ENCODE data around the gene GPR3.

GPR3 gene

GRCh38 chr1:27392096-27392777 is at the start of gene GPR3:
GPR3 (plus strand) TSS chr1:27392622; CDS start chr1:27393799, 1,177 bp downstream.
- no peaks in the 10 kb centered on the region for H3K27me3 Mint-ChIP-seq
- peaks cover 20% of the 10 kb centered on the region for H3K4me1 Mint-ChIP-seq
- no peaks in the 10 kb centered on the region for H3K9me3 Mint-ChIP-seq
- peak within 1 kb of the TSS; percentile 90 for H3K4me3 Mint-ChIP-seq
- peak within 1 kb of the TSS; percentile 88 for H3K27ac Mint-ChIP-seq
- H3K36me3 Mint-ChIP-seq, result no peaks in the 10 kb centered on the region

GRCh38 chr1:27342778-27343638 is 49.4 kb upstream of the GPR3 start:
- peak overlapping the region; percentile 78 for H3K27ac Mint-ChIP-seq
- H3K36me3 Mint-ChIP-seq, result no peaks in the 10 kb centered on the region
- H3K9me3 Mint-ChIP-seq, result no peaks in the 10 kb centered on the region
- H3K4me1 Mint-ChIP-seq, result peaks cover 66% of the 10 kb centered on the region
- H3K27me3 Mint-ChIP-seq, result no peaks in the 10 kb centered on the region
- H3K4me3 Mint-ChIP-seq, result peak overlapping the region; percentile 83

GRCh38 chr1:27343639-27344025 is 48.8 kb upstream of the GPR3 start:
- Mint-ChIP-seq H3K36me3 (no peaks in the 10 kb centered on the region), H3K4me3 (peak overlapping the region; percentile 83), H3K9me3 (no peaks in the 10 kb centered on the region), H3K27ac (peak overlapping the region; percentile 78), H3K4me1 (peaks cover 64% of the 10 kb centered on the region), H3K27me3 (no peaks in the 10 kb centered on the region)

GRCh38 chr1:27345272-27345671 is 47.1 kb upstream of the GPR3 start:
- H3K4me1 Mint-ChIP-seq, result peaks cover 47% of the 10 kb centered on the region
- no peak overlapping the region for H3K4me3 Mint-ChIP-seq

GRCh38 chr1:27346357-27346756 is 46.1 kb upstream of the GPR3 start:
- Mint-ChIP-seq H3K27me3 (no peaks in the 10 kb centered on the region), H3K36me3 (no peaks in the 10 kb centered on the region), H3K4me1 (peaks cover 38% of the 10 kb centered on the region), H3K9me3 (no peaks in the 10 kb centered on the region), H3K27ac (peak overlapping the region; percentile 30), H3K4me3 (no peak overlapping the region)

More at GRCh38 chr1:27345272-27345671, 47.1 kb upstream of the GPR3 start:
- no peaks in the 10 kb centered on the region for H3K9me3 Mint-ChIP-seq
- H3K27ac Mint-ChIP-seq, result no peak overlapping the region
- no peaks in the 10 kb centered on the region for H3K36me3 Mint-ChIP-seq
- H3K27me3 Mint-ChIP-seq, result no peaks in the 10 kb centered on the region

GRCh38 chr1:27346991-27347624 is 45.3 kb upstream of the GPR3 start:
- peak overlapping the region; percentile 5 for H3K27ac Mint-ChIP-seq
- H3K4me3 Mint-ChIP-seq, result no peak overlapping the region
- no peaks in the 10 kb centered on the region for H3K36me3 Mint-ChIP-seq
- H3K9me3 Mint-ChIP-seq, result no peaks in the 10 kb centered on the region
- peaks cover 32% of the 10 kb centered on the region for H3K4me1 Mint-ChIP-seq
- H3K27me3 Mint-ChIP-seq, result no peaks in the 10 kb centered on the region

- no peaks in the 10 kb centered on the region for H3K9me3 Mint-ChIP-seq
- peaks cover 14% of the 10 kb centered on the region for H3K4me1 Mint-ChIP-seq
- no peak overlapping the region for H3K27ac Mint-ChIP-seq
- H3K36me3 Mint-ChIP-seq, result no peaks in the 10 kb centered on the region
- peak overlapping the region; percentile 15 for H3K4me3 Mint-ChIP-seq
- no peaks in the 10 kb centered on the region for H3K27me3 Mint-ChIP-seq
These were observed 43.3 kb upstream of the GPR3 start for GRCh38 chr1:27348861-27349783.

GRCh38 chr1:27349784-27350662 is 42.4 kb upstream of the GPR3 start:
- Mint-ChIP-seq H3K36me3 (no peaks in the 10 kb centered on the region), H3K27ac (no peak overlapping the region), H3K4me3 (no peak overlapping the region), H3K9me3 (no peaks in the 10 kb centered on the region), H3K4me1 (peaks cover 9% of the 10 kb centered on the region), H3K27me3 (no peaks in the 10 kb centered on the region)

GRCh38 chr1:27350663-27351540 is 41.5 kb upstream of the GPR3 start:
- Mint-ChIP-seq H3K36me3 (no peaks in the 10 kb centered on the region), H3K27ac (no peak overlapping the region), H3K4me1 (peaks cover 16% of the 10 kb centered on the region), H3K4me3 (no peak overlapping the region), H3K27me3 (no peaks in the 10 kb centered on the region), H3K9me3 (no peaks in the 10 kb centered on the region)

GRCh38 chr1:27351541-27352107 is 40.8 kb upstream of the GPR3 start:
- H3K4me3 Mint-ChIP-seq, result no peak overlapping the region
- H3K27ac Mint-ChIP-seq, result peak overlapping the region; percentile 17

GRCh38 chr1:27353166-27353565 is 39.3 kb upstream of the GPR3 start:
- Mint-ChIP-seq H3K27me3 (no peaks in the 10 kb centered on the region), H3K27ac (no peak overlapping the region), H3K36me3 (no peaks in the 10 kb centered on the region), H3K9me3 (no peaks in the 10 kb centered on the region), H3K4me1 (peaks cover 24% of the 10 kb centered on the region), H3K4me3 (no peak overlapping the region)

More at GRCh38 chr1:27351541-27352107, 40.8 kb upstream of the GPR3 start:
- Mint-ChIP-seq H3K36me3 (no peaks in the 10 kb centered on the region), H3K27me3 (no peaks in the 10 kb centered on the region), H3K9me3 (no peaks in the 10 kb centered on the region), H3K4me1 (peaks cover 17% of the 10 kb centered on the region)

- H3K9me3 Mint-ChIP-seq, result no peaks in the 10 kb centered on the region
- H3K4me1 Mint-ChIP-seq, result peaks cover 24% of the 10 kb centered on the region
- no peaks in the 10 kb centered on the region for H3K36me3 Mint-ChIP-seq
- no peak overlapping the region for H3K4me3 Mint-ChIP-seq
- H3K27ac Mint-ChIP-seq, result peak overlapping the region; percentile 41
- H3K27me3 Mint-ChIP-seq, result no peaks in the 10 kb centered on the region
These were observed 38.8 kb upstream of the GPR3 start for GRCh38 chr1:27353629-27354028.

- Mint-ChIP-seq H3K4me1 (peaks cover 40% of the 10 kb centered on the region), H3K4me3 (peak overlapping the region; percentile 51), H3K27ac (peak overlapping the region; percentile 68), H3K36me3 (no peaks in the 10 kb centered on the region), H3K27me3 (no peaks in the 10 kb centered on the region), H3K9me3 (no peaks in the 10 kb centered on the region)
These were observed 36.7 kb upstream of the GPR3 start for GRCh38 chr1:27355683-27356082.
